Measurements from ENCODE around the gene RGMA. TPM values are rescaled to one million over a fixed set of nuclear protein-coding genes. Genes with fewer than 3 reads are reported as not detected.

RGMA gene
- total RNA-seq, 2 donors from 2014 or later: 22.1 to 55.7 TPM

DNA sequence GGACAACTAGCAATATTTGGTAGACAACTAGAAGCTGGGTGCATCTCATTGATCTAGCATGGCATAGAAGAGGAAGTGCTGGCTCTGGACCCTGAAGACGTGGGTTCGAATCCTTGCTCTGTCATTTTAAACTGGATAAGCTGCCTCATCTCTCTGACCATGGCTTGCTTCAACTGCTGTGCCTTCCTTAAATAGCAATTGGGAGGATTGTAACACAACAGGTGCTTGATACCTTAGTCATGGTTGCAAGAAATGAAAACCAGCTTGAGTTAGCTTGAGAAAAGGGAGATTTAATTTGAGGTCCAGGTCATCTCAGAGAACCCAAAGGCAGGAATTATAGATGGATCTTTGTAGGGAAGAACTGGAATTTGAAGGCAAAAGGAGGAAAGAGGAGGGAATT is 14.8 kb upstream of the RGMA start:
- TF ChIP-seq, protein P1, sequence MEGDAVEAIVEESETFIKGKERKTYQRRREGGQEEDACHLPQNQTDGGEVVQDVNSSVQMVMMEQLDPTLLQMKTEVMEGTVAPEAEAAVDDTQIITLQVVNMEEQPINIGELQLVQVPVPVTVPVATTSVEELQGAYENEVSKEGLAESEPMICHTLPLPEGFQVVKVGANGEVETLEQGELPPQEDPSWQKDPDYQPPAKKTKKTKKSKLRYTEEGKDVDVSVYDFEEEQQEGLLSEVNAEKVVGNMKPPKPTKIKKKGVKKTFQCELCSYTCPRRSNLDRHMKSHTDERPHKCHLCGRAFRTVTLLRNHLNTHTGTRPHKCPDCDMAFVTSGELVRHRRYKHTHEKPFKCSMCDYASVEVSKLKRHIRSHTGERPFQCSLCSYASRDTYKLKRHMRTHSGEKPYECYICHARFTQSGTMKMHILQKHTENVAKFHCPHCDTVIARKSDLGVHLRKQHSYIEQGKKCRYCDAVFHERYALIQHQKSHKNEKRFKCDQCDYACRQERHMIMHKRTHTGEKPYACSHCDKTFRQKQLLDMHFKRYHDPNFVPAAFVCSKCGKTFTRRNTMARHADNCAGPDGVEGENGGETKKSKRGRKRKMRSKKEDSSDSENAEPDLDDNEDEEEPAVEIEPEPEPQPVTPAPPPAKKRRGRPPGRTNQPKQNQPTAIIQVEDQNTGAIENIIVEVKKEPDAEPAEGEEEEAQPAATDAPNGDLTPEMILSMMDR (IDR thresholded peaks at IDR 0.05): no peak
- no peak for ATAC-seq (ENCODE audit: insufficient number of reproducible peaks, low FRiP score, low read depth)
- no peaks in the 10 kb centered on the region for H3K36me3 ChIP-seq

DNA sequence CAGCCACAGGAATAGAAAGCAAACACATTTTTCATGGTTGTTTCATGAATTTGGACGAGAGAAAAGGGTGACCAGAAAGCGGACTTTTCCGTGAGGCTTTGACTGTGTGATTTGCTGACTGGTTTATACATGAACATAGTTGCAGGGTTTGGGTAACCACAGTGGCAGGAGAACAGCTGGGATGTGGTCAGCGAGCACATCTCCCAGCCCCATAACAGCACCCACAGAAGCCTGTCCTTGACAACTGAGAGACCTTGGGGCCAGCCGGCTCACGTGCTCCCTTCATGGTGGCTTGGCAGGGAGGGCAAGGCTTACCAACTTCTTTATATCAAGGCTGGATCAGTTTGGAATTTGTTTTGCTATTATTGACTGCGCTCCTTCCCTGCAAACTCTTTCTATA is 13.2 kb upstream of the RGMA start:
- H3K27me3 ChIP-seq (replicated peaks; ENCODE audit: insufficient read depth): no peaks in the 10 kb centered on the region
- TF ChIP-seq, protein P1 (IDR thresholded peaks at IDR 0.05): no peak
- no peak for ATAC-seq (ENCODE audit: insufficient number of reproducible peaks, low FRiP score, low read depth)
- H3K4me3 ChIP-seq: no peak overlapping the region
- H3K4me1 ChIP-seq (ENCODE audit: control insufficient read depth in 1 of 2, low read depth in 2 of 2): no peaks in the 10 kb centered on the region
- peaks cover 5% of the 10 kb centered on the region for H3K9me3 ChIP-seq
- DNase-seq (ENCODE audit: low spot score): no peak
- H3K27ac ChIP-seq: no peak overlapping the region
- H3K36me3 ChIP-seq: no peaks in the 10 kb centered on the region

More for the DNA sequence above, 14.8 kb upstream of the RGMA start:
- H3K4me1 ChIP-seq (ENCODE audit: control insufficient read depth in 1 of 2, low read depth in 2 of 2): no peaks in the 10 kb centered on the region
- DNase-seq (ENCODE audit: low spot score): no peak
- H3K27ac ChIP-seq: no peak overlapping the region
- H3K9me3 ChIP-seq: peaks cover 5% of the 10 kb centered on the region
- no peaks in the 10 kb centered on the region for H3K27me3 ChIP-seq (replicated peaks; ENCODE audit: insufficient read depth)
- no peak overlapping the region for H3K4me3 ChIP-seq

DNA sequence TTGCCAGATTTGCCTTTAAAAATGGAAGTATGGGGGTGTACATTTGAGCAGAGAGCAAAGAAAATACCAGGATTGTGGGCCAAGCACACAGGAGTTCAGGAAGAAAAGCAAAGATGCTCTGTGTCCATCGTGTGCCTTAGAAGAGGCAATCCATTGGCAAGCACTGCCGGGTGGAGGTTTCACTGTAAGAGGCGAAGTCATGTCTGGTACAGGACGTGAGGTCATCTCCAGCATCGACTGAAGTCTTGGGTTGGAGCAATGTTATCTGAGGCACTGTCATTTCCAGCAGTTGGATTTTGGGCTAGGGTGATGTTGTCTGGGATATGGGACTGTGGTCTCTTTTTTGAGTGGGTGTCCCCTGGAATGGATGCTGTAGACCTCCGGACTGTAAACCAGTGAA is 4.8 kb upstream of the RGMA start:
- TF ChIP-seq, protein P1 (IDR thresholded peaks at IDR 0.05): no peak
- H3K36me3 ChIP-seq: no peaks in the 10 kb centered on the region
- no peak overlapping the region for H3K4me3 ChIP-seq
- DNase-seq (ENCODE audit: low spot score): no peak
- no peak overlapping the region for H3K27ac ChIP-seq
- H3K4me1 ChIP-seq (ENCODE audit: control insufficient read depth in 1 of 2, low read depth in 2 of 2): peaks cover 0 to 10% of the 10 kb centered on the region in 2 donors
- no peaks in the 10 kb centered on the region for H3K27me3 ChIP-seq (replicated peaks; ENCODE audit: insufficient read depth)
- no peaks in the 10 kb centered on the region for H3K9me3 ChIP-seq
- no peak for ATAC-seq (ENCODE audit: insufficient number of reproducible peaks, low FRiP score, low read depth)

DNA sequence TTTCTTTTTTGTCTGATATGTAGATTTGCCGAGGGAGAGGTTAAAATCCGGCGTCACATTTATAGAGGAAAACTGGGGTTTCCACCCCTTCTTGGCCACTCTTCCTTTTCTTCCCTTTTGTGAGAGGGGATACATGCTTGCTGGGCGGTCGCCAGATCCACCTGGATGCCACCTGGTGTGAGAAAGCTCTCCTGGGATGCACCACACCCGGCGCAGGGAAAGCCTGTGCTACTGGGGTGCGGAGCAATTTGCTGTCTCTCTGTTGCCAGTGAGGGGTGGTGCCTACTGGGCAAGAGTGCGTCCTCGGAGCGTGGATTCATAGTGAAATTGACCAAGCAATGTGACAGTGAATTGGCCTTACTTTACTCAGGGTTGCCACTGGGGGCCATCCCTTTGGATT is 2.5 kb upstream of the RGMA start:
- Histone ChIP-seq H3K9me3 (no peaks in the 10 kb centered on the region), H3K27ac (no peak overlapping the region), H3K36me3 (no peaks in the 10 kb centered on the region), H3K4me3 (no peak overlapping the region), H3K27me3 (replicated peaks; ENCODE audit: insufficient read depth) (no peaks in the 10 kb centered on the region), H3K4me1 (ENCODE audit: control insufficient read depth in 1 of 2, low read depth in 2 of 2) (peaks cover 0 to 10% of the 10 kb centered on the region in 2 donors)
- DNase-seq (ENCODE audit: low spot score): no peak
- no peak for ATAC-seq (ENCODE audit: insufficient number of reproducible peaks, low FRiP score, low read depth)
- TF ChIP-seq, protein P1 (IDR thresholded peaks at IDR 0.05): no peak

DNA sequence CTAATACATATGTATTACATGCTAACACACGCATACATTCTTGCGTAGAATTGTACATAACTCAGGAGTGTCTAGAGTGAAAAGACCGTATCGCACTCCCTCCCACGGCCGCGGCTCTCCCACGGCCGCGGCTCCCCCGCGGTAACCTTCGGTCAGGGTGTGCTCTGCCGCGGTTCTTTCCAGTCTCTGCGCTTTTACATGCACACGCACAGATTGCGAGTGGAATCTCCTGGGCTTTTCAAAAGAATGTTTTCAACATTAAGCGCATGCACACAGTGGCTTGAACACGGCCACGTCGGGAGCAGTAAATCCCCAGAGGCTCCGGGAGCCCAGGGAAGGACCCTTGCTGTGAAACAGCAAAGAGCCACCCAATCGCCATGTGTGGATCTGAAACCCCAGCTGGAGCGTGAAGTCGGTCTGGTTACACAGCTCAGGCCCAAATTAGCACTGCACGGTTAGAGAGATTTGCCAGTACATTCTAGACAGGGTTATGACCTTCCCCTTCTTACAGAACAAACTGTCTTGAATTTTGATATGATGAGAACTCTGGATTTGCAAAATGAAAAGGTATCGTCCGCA is 805 bp upstream of the RGMA start:
- H3K27ac ChIP-seq: peak overlapping the region in 1 of 2 donors; percentile 25
- DNase-seq (ENCODE audit: low spot score): no peak

More for the DNA sequence above, 805 bp upstream of the RGMA start:
- Histone ChIP-seq H3K36me3 (no peaks in the 10 kb centered on the region), H3K4me3 (peak overlapping the region; percentile 84), H3K9me3 (no peaks in the 10 kb centered on the region), H3K4me1 (ENCODE audit: control insufficient read depth in 1 of 2, low read depth in 2 of 2) (peaks cover 0 to 10% of the 10 kb centered on the region in 2 donors), H3K27me3 (replicated peaks; ENCODE audit: insufficient read depth) (no peaks in the 10 kb centered on the region)
- TF ChIP-seq, protein P1 (IDR thresholded peaks at IDR 0.05): no peak
- no peak for ATAC-seq (ENCODE audit: insufficient number of reproducible peaks, low FRiP score, low read depth)

Measured in thoracic aorta (tissue), 2 donors.